NB4 (cell line): ENCODE measurements around the gene GRIK1.

Experiments used
- CTCF ChIP-seq: IDR thresholded peaks from one replicate; pipeline ENCODE4 v1.5.1; 2012; ENCODE audit warnings: low read depth, low read length
- POLR2A ChIP-seq: IDR thresholded peaks from 2 replicates; pipeline ENCODE4 v1.6.1; 2011; ENCODE audit warnings: mild to moderate bottlenecking; ENCODE audit not compliant: insufficient read length; ENCODE audit errors: extremely low read depth

GRCh38 chr21:29777160-29777559 lies 162.6 kb downstream of the GRIK1 start:
- TF ChIP-seq CTCF (no peak), POLR2A (no peak)
